Duodenal mucosa (tissue), 2 donors: ENCODE results near the gene GMEB1.
"Not testable (repeated sequence)": the region's sequence is repeated elsewhere in the genome, so short reads cannot be mapped to it uniquely, and the experiment has no call there.

Experiments used
- H3K27ac ChIP-seq: one replicate; pipeline ENCODE4 v1.7.0; 2013; ENCODE audit warnings: low read depth, low read length
- H3K27me3 ChIP-seq, 2 donors: one replicate each; pipeline ENCODE4 v1.7.0; 2013; ENCODE audit warnings: low read length in 2 of 2, control low read depth in 1 of 2; ENCODE audit not compliant: insufficient read depth in 2 of 2, control insufficient read depth in 1 of 2
- H3K36me3 ChIP-seq, 2 donors: one replicate each; pipeline ENCODE4 v1.7.0; 2013; ENCODE audit warnings: low read length in 2 of 2, control low read depth in 1 of 2; ENCODE audit not compliant: insufficient read depth in 2 of 2, control insufficient read depth in 1 of 2
- H3K4me1 ChIP-seq, 2 donors: one replicate each; pipeline ENCODE4 v1.7.0; 2013; ENCODE audit warnings: low read length in 2 of 2, control low read depth in 1 of 2; ENCODE audit not compliant: insufficient read depth in 2 of 2, control insufficient read depth in 1 of 2
- H3K4me3 ChIP-seq, 2 donors: one replicate each; pipeline ENCODE4 v1.7.0; 2013; ENCODE audit warnings: low read length in 2 of 2, low read depth in 1 of 2
- H3K9ac ChIP-seq, 2 donors: one replicate each; pipeline ENCODE4 v1.7.0; 2013; ENCODE audit warnings: low read length in 2 of 2, low read depth in 1 of 2
- H3K9me3 ChIP-seq, 2 donors: one replicate each; pipeline ENCODE4 v1.7.0; 2013; ENCODE audit warnings: low read length in 2 of 2, control low read depth in 1 of 2; ENCODE audit not compliant: control insufficient read depth in 1 of 2

GMEB1 gene

GRCh38 chr1:28744184-28744583 lies 75.6 kb downstream of the GMEB1 start:
- no peak overlapping the region for H3K9ac ChIP-seq
- no peak overlapping the region for H3K27ac ChIP-seq
- no peak overlapping the region for H3K4me3 ChIP-seq
- peaks cover 35 to 58% of the 10 kb centered on the region in 2 donors for H3K4me1 ChIP-seq
- H3K9me3 ChIP-seq, result no peaks in the 10 kb centered on the region
- H3K27me3 ChIP-seq, result no peaks in the 10 kb centered on the region
- H3K36me3 ChIP-seq, result peaks cover 32 to 68% of the 10 kb centered on the region in 2 donors

GRCh38 chr1:28745653-28746173 lies 77.1 kb downstream of the GMEB1 start:
- no peaks in the 10 kb centered on the region for H3K27me3 ChIP-seq
- peaks cover 26 to 60% of the 10 kb centered on the region in 2 donors for H3K36me3 ChIP-seq
- no peak overlapping the region for H3K4me3 ChIP-seq
- no peaks in the 10 kb centered on the region for H3K9me3 ChIP-seq
- no peak overlapping the region for H3K9ac ChIP-seq
- no peak overlapping the region for H3K27ac ChIP-seq
- H3K4me1 ChIP-seq, result peaks cover 28 to 62% of the 10 kb centered on the region in 2 donors

GRCh38 chr1:28750330-28750729 lies 81.7 kb downstream of the GMEB1 start:
- no peak overlapping the region for H3K9ac ChIP-seq
- H3K4me1 ChIP-seq, result peaks cover 38 to 58% of the 10 kb centered on the region in 2 donors
- H3K36me3 ChIP-seq, result peaks cover 3 to 19% of the 10 kb centered on the region in 2 donors
- no peak overlapping the region for H3K27ac ChIP-seq
- no peak overlapping the region for H3K4me3 ChIP-seq
- no peaks in the 10 kb centered on the region for H3K9me3 ChIP-seq
- no peaks in the 10 kb centered on the region for H3K27me3 ChIP-seq

GRCh38 chr1:28750771-28751294 lies 82.2 kb downstream of the GMEB1 start:
- H3K9ac ChIP-seq, H3K27ac ChIP-seq, H3K9me3 ChIP-seq, H3K4me3 ChIP-seq, H3K27me3 ChIP-seq: not testable (repeated sequence)
- peaks cover 3 to 16% of the 10 kb centered on the region in 2 donors for H3K36me3 ChIP-seq
- H3K4me1 ChIP-seq, result peaks cover 43 to 63% of the 10 kb centered on the region in 2 donors

GRCh38 chr1:28751315-28752060 lies 82.9 kb downstream of the GMEB1 start:
- Histone ChIP-seq H3K4me3 (no peak overlapping the region), H3K27me3 (no peaks in the 10 kb centered on the region), H3K27ac (no peak overlapping the region), H3K4me1 (peaks cover 49 to 60% of the 10 kb centered on the region in 2 donors), H3K9ac (no peak overlapping the region), H3K9me3 (no peaks in the 10 kb centered on the region), H3K36me3 (peaks cover 3 to 12% of the 10 kb centered on the region in 2 donors)

GRCh38 chr1:28755701-28756100 lies 87.1 kb downstream of the GMEB1 start:
- Histone ChIP-seq H3K4me3 (no peak overlapping the region), H3K36me3 (peaks cover 10 to 22% of the 10 kb centered on the region in 2 donors), H3K27ac (no peak overlapping the region), H3K9me3 (no peaks in the 10 kb centered on the region), H3K4me1 (peaks cover 31 to 41% of the 10 kb centered on the region in 2 donors), H3K27me3 (no peaks in the 10 kb centered on the region), H3K9ac (no peak overlapping the region)

GRCh38 chr1:28756846-28757245 lies 88.3 kb downstream of the GMEB1 start:
- peaks cover 20 to 32% of the 10 kb centered on the region in 2 donors for H3K4me1 ChIP-seq
- peaks cover 10 to 30% of the 10 kb centered on the region in 2 donors for H3K36me3 ChIP-seq
- H3K27ac ChIP-seq, result no peak overlapping the region
- H3K9me3 ChIP-seq, result no peaks in the 10 kb centered on the region
- H3K4me3 ChIP-seq, result no peak overlapping the region
- no peak overlapping the region for H3K9ac ChIP-seq
- no peaks in the 10 kb centered on the region for H3K27me3 ChIP-seq

GRCh38 chr1:28758420-28758819 lies 89.8 kb downstream of the GMEB1 start:
- Histone ChIP-seq H3K9me3 (no peaks in the 10 kb centered on the region), H3K36me3 (peaks cover 7 to 31% of the 10 kb centered on the region in 2 donors), H3K27ac (no peak overlapping the region), H3K27me3 (no peaks in the 10 kb centered on the region), H3K4me3 (no peak overlapping the region), H3K4me1 (peaks cover 18 to 27% of the 10 kb centered on the region in 2 donors), H3K9ac (no peak overlapping the region)

- Histone ChIP-seq H3K9ac (no peak overlapping the region), H3K9me3 (no peaks in the 10 kb centered on the region), H3K4me1 (peaks cover 18 to 27% of the 10 kb centered on the region in 2 donors), H3K27me3 (no peaks in the 10 kb centered on the region), H3K4me3 (no peak overlapping the region), H3K36me3 (peaks cover 7 to 27% of the 10 kb centered on the region in 2 donors), H3K27ac (no peak overlapping the region)
Observed at GRCh38 chr1:28759257-28759656, 90.7 kb downstream of the GMEB1 start.

- peaks cover 5 to 11% of the 10 kb centered on the region in 2 donors for H3K4me1 ChIP-seq
- no peak overlapping the region for H3K27ac ChIP-seq
- no peaks in the 10 kb centered on the region for H3K27me3 ChIP-seq
- peaks cover 7 to 43% of the 10 kb centered on the region in 2 donors for H3K36me3 ChIP-seq
- no peak overlapping the region for H3K9ac ChIP-seq
- H3K4me3 ChIP-seq, result no peak overlapping the region
- H3K9me3 ChIP-seq, result no peaks in the 10 kb centered on the region
Observed at GRCh38 chr1:28761189-28761588, 92.6 kb downstream of the GMEB1 start.
